MM.1S (cell line): ENCODE results near the gene MCM3.

Source experiments
- CTCF ChIP-seq: fragments of 300-600 bp; sonication (generic); IDR thresholded peaks from 2 replicates; pipeline ENCODE4 v1.5.1; 2016; ENCODE audit warnings: antibody characterized with exemption, low read length, mixed read lengths
- EZH2 ChIP-seq: fragments of 300-600 bp; sonication (generic); optimal IDR thresholded peaks from 2 replicates; pipeline ENCODE3; 2017; ENCODE audit warnings: low read depth, mild to moderate bottlenecking, antibody characterized with exemption, low read length, mixed read lengths

DNA sequence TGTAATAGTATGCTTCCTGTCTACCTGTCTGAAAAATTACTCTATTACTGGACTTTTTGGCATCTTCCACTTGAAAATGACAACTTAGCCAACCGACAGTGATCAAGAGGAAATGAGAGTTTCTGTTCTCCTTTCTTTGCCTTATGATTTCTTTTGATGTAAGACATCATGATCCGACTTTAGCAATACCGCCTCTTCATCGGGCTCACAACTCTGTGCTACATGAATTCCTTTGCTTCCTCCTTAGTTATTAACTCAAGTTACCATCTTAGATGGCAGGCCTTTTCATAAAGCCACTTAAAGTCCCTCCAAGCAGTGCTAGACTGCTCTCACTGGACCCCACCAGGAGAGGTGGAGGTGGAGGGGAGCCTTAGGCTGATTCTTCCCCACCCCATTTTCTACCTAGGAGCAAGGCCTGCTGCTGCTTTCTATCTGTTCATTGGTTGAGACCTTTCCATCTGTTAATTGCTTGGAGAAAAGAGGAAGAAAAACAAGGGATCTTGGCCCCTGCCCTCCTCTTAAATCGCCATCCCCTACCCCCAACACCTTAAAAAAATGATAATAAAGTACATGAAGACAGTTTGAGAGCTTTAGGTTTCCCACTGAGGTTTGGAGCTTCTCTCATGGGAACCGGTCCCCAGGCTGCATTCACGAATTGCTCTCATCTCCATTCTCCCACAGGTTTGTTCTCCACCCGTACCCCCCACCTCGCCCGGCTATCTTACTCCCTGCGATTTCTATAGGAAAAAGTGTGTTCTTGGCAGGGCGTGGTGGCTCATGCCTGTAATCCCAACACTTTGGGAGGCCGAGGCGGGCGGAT lies 21.6 kb upstream of the MCM3 start:
- TF ChIP-seq CTCF (no peak), EZH2 (no peak)
